Right lobe of liver (tissue), 4 donors: Measurements from ENCODE around the gene SDHA.

Experiments used
- POLR2A ChIP-seq: fragments of 450-650 bp; IDR thresholded peaks from one replicate; pipeline ENCODE4 v1.6.1; 2017; ENCODE audit warnings: antibody characterized with exemption, mild to moderate bottlenecking
- TF ChIP-seq, protein P1 (sequence below), 4 donors: fragments of 200-600 bp in 3 of 4; fragments of 450-650 bp in 1 of 4; IDR thresholded peaks; one replicate each; pipeline versions ENCODE4 v1.5.1 to v1.8.0; 2016 to 2022; ENCODE audit warnings: antibody characterized with exemption in 4 of 4, mild to moderate bottlenecking in 2 of 4
- donor health status: DM: no; HTN: no; CAD: no.
- donor health status: DM: no; HTN: no; CAD: no.
- donor health status: DM: no; HTN: yes; CAD: no.

DNA sequence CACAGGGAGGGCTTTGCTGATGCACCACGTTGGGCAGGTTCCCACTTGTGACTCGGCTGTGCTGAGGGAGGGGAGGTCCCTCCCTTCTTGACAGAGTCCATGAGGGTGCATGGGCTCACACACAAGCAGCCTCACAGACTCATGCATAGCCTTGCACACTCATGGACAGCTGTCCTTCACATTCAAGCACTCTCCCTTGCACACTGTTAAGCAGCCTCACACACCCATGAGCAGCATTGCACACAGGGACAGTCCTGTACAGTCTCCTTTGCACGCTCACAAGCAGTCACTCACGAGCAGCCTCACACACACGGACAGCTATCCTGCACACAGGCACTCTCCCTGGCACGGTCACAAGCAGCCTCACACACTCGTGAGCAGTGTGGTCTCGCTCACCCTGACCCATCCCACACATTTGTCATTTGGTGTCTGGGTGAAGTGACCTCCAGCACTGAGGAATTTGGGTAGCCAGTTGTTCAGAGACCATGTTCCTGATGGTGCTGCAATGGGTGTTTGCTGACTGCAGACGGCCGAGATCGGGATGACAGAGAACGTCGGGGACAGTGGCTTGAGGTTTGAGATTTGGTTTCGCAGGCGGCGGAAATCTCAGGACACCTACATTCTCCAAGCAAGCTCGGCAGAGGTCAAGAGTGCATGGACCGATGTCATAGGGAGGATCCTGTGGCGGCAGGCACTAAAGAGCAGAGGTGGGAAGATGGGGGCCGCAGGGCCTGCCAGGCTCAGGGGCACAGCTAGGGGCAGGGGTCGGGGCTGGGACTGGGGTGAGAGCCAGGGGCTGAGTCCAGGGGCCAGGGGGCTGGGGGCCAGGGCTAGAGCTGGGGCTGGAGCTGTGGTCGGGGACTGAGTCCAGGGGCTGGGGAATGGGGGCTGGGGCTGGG lies 44.5 kb upstream of the SDHA start:
- TF ChIP-seq, protein P1, sequence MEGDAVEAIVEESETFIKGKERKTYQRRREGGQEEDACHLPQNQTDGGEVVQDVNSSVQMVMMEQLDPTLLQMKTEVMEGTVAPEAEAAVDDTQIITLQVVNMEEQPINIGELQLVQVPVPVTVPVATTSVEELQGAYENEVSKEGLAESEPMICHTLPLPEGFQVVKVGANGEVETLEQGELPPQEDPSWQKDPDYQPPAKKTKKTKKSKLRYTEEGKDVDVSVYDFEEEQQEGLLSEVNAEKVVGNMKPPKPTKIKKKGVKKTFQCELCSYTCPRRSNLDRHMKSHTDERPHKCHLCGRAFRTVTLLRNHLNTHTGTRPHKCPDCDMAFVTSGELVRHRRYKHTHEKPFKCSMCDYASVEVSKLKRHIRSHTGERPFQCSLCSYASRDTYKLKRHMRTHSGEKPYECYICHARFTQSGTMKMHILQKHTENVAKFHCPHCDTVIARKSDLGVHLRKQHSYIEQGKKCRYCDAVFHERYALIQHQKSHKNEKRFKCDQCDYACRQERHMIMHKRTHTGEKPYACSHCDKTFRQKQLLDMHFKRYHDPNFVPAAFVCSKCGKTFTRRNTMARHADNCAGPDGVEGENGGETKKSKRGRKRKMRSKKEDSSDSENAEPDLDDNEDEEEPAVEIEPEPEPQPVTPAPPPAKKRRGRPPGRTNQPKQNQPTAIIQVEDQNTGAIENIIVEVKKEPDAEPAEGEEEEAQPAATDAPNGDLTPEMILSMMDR (IDR thresholded peaks at IDR 0.05), result no peak
- no peak for TF ChIP-seq POLR2A
